Measurements from ENCODE around the gene DOCK4. TPM values are rescaled to one million over a fixed set of nuclear protein-coding genes. Genes with fewer than 3 reads are reported as not detected.

Gene DOCK4
- total RNA-seq, 1 experiment from 2014 or later, result 31.4 TPM

DNA sequence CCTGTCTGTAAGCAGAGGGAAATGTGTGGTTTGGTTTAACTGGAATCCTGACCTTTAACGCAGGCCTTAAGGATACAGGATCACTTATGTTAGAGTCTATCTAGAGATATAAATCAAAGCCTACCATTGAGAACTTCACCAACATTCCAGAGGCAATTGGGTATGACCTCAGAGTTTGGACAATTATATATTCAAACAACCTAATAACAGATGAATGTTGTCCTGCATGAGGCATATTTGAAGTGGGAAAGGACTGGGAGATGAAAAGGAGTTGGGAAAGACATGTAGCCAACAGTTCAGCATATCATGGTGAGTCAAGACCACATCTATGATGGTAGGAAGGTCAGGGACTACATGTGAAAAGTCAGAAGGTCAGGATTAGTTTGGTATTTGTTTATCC is 274.2 kb downstream of the DOCK4 start:
- H3K4me3 Mint-ChIP-seq (ENCODE audit: unreplicated experiment), result no peak overlapping the region
- DNase-seq (ENCODE audit: unreplicated experiment), result no peak
- TF ChIP-seq, protein P1, sequence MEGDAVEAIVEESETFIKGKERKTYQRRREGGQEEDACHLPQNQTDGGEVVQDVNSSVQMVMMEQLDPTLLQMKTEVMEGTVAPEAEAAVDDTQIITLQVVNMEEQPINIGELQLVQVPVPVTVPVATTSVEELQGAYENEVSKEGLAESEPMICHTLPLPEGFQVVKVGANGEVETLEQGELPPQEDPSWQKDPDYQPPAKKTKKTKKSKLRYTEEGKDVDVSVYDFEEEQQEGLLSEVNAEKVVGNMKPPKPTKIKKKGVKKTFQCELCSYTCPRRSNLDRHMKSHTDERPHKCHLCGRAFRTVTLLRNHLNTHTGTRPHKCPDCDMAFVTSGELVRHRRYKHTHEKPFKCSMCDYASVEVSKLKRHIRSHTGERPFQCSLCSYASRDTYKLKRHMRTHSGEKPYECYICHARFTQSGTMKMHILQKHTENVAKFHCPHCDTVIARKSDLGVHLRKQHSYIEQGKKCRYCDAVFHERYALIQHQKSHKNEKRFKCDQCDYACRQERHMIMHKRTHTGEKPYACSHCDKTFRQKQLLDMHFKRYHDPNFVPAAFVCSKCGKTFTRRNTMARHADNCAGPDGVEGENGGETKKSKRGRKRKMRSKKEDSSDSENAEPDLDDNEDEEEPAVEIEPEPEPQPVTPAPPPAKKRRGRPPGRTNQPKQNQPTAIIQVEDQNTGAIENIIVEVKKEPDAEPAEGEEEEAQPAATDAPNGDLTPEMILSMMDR (IDR thresholded peaks at IDR 0.05; ENCODE audit: unreplicated experiment), result no peak
- H3K9me3 Mint-ChIP-seq (ENCODE audit: unreplicated experiment), result no peaks in the 10 kb centered on the region
- ChIA-PET CTCF (interaction anchor here (0.8 to 2.7 kb wide), 2 partner anchors 22 to 520 kb away, joined by 4 to 10 read pairs; no protein-coding TSS in a partner anchor), POLR2A (no interaction called here)
- peaks cover 19% of the 10 kb centered on the region for H3K36me3 Mint-ChIP-seq (ENCODE audit: insufficient read depth, unreplicated experiment)
- intact Hi-C loops (cut with micrococcal nuclease), result no loop called here
- H3K4me1 Mint-ChIP-seq (ENCODE audit: insufficient read depth, unreplicated experiment), result peaks cover 8% of the 10 kb centered on the region
- H3K27ac Mint-ChIP-seq (ENCODE audit: low read depth, unreplicated experiment), result no peak overlapping the region
- no TSS peak for BruUV-seq (replicated peaks)
- H3K27me3 Mint-ChIP-seq (ENCODE audit: insufficient read depth, unreplicated experiment), result no peaks in the 10 kb centered on the region

DNA sequence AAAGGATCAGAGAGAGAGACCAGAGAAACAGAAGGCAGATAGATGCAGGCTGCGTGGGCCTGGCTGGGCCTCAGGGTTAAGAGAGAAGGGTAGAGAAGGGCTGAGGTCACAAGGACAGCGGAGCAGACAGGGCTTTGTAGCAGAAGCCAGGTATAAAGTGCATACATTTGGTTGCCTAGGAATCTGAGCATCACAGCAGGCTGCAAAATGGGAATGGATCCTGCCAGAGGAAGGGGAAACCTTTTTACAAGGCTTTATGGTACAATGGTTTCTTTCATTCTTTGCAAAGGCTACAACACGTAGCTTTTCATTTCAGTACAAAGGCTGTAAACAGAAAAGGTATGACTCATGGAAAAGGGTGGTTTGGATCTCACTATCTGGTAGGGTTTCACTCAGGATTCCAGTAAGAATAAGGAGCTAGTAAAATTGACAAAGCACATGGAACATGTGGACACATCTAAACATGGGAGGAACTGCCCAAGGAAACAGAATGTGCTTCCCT is 275.1 kb downstream of the DOCK4 start:
- POLR2A ChIA-PET, result interaction anchor here (0.8 kb wide), 1 partner anchor 15 kb away, joined by 3 read pairs; no protein-coding TSS in a partner anchor
- Mint-ChIP-seq H3K4me3 (ENCODE audit: unreplicated experiment) (no peak overlapping the region), H3K27me3 (ENCODE audit: insufficient read depth, unreplicated experiment) (no peaks in the 10 kb centered on the region), H3K27ac (ENCODE audit: low read depth, unreplicated experiment) (no peak overlapping the region), H3K4me1 (ENCODE audit: insufficient read depth, unreplicated experiment) (peaks cover 13% of the 10 kb centered on the region), H3K36me3 (ENCODE audit: insufficient read depth, unreplicated experiment) (peaks cover 19% of the 10 kb centered on the region), H3K9me3 (ENCODE audit: unreplicated experiment) (no peaks in the 10 kb centered on the region)
- intact Hi-C loops (cut with micrococcal nuclease), result no loop called here
- BruUV-seq (replicated peaks), result no TSS peak
- TF ChIP-seq, protein P1 (IDR thresholded peaks at IDR 0.05; ENCODE audit: unreplicated experiment), result no peak
- DNase-seq (ENCODE audit: unreplicated experiment), result peak; percentile 3
- CTCF ChIA-PET, result interaction anchor here (0.6 to 2.7 kb wide), 7 partner anchors 23 to 521 kb away, joined by 3 to 10 read pairs (median 4); no protein-coding TSS in a partner anchor

- POLR2A ChIA-PET, result no interaction called here
- Mint-ChIP-seq H3K4me3 (ENCODE audit: unreplicated experiment) (no peak overlapping the region), H3K36me3 (ENCODE audit: insufficient read depth, unreplicated experiment) (peaks cover 10% of the 10 kb centered on the region), H3K27ac (ENCODE audit: low read depth, unreplicated experiment) (no peak overlapping the region), H3K27me3 (ENCODE audit: insufficient read depth, unreplicated experiment) (no peaks in the 10 kb centered on the region), H3K9me3 (ENCODE audit: unreplicated experiment) (no peaks in the 10 kb centered on the region), H3K4me1 (ENCODE audit: insufficient read depth, unreplicated experiment) (peaks cover 13% of the 10 kb centered on the region)
- intact Hi-C loops (cut with micrococcal nuclease), result loop anchor here (10.0 kb wide), 1 partner anchor 486 kb away; no protein-coding TSS in a partner anchor
- CTCF ChIA-PET, result interaction anchor here (0.7 to 2.7 kb wide), 4 partner anchors 25 to 480 kb away, joined by 3 to 10 read pairs (median 4); no protein-coding TSS in a partner anchor
- no TSS peak for BruUV-seq (replicated peaks)
- TF ChIP-seq, protein P1 (IDR thresholded peaks at IDR 0.05; ENCODE audit: unreplicated experiment), result peak; percentile 12
- DNase-seq (ENCODE audit: unreplicated experiment), result no peak
Measured at GRCh38 chr7:111929264-111929663, 276.9 kb downstream of the DOCK4 start.

- H3K4me1 Mint-ChIP-seq (ENCODE audit: insufficient read depth, unreplicated experiment), result peaks cover 13% of the 10 kb centered on the region
- H3K27ac Mint-ChIP-seq (ENCODE audit: low read depth, unreplicated experiment), result no peak overlapping the region
- DNase-seq (ENCODE audit: unreplicated experiment), result no peak
- H3K9me3 Mint-ChIP-seq (ENCODE audit: unreplicated experiment), result no peaks in the 10 kb centered on the region
- no peaks in the 10 kb centered on the region for H3K27me3 Mint-ChIP-seq (ENCODE audit: insufficient read depth, unreplicated experiment)
- ChIA-PET POLR2A (interaction anchor here (0.6 kb wide), 1 partner anchor 265 kb away, joined by 3 read pairs; no protein-coding TSS in a partner anchor), CTCF (interaction anchor here (1.1 to 1.3 kb wide), 2 partner anchors 72 to 280 kb away, joined by 3 read pairs; no protein-coding TSS in a partner anchor)
- H3K4me3 Mint-ChIP-seq (ENCODE audit: unreplicated experiment), result no peak overlapping the region
- H3K36me3 Mint-ChIP-seq (ENCODE audit: insufficient read depth, unreplicated experiment), result no peaks in the 10 kb centered on the region
- no TSS peak for BruUV-seq (replicated peaks)
- TF ChIP-seq, protein P1 (IDR thresholded peaks at IDR 0.05; ENCODE audit: unreplicated experiment), result no peak
- intact Hi-C loops (cut with micrococcal nuclease), result loop anchor here (10.0 kb wide), 1 partner anchor 487 kb away; no protein-coding TSS in a partner anchor
Measured at GRCh38 chr7:111927353-111928019, 278.7 kb downstream of the DOCK4 start.

Data from MCF 10A (cell line).